ENCODE results near the gene IMMT. TPM values are rescaled to one million over a fixed set of nuclear protein-coding genes. Genes with fewer than 3 reads are reported as not detected.

IMMT gene
- total and polyA plus RNA-seq, 2 experiments from 2014 or later: 71.0 to 96.7 TPM

- H3K9me3 Mint-ChIP-seq: no peaks in the 10 kb centered on the region
Observed at GRCh38 chr2:86143926-86144685, 51.2 kb downstream of the IMMT start.

More at GRCh38 chr2:86143926-86144685, 51.2 kb downstream of the IMMT start:
- DNase-seq (ENCODE audit: low spot score) (no peak), ATAC-seq (no peak)
- H3K4me1 Mint-ChIP-seq: no peaks in the 10 kb centered on the region
- peaks cover 9% of the 10 kb centered on the region; the same call in 1 of the 2 replicates for H3F3A ChIP-seq (replicated peaks; ENCODE audit: low read depth)
- no peaks in the 10 kb centered on the region for H3K79me2 ChIP-seq (replicated peaks; ENCODE audit: insufficient read depth)
- no peaks in the 10 kb centered on the region for H3K4me1 ChIP-seq (ENCODE audit: insufficient read depth)
- no peak overlapping the region for H3K27ac Mint-ChIP-seq
- H3K27me3 Mint-ChIP-seq (ENCODE audit: insufficient read depth, low read depth, poor library complexity): peaks cover 13% of the 10 kb centered on the region
- H2AFZ ChIP-seq: no peak overlapping the region
- no peaks in the 10 kb centered on the region for H3K9me2 ChIP-seq (ENCODE audit: insufficient read depth)
- no peaks in the 10 kb centered on the region for H3K27me3 ChIP-seq (ENCODE audit: insufficient read depth)
- TF ChIP-seq POLR2AphosphoS5 (IDR thresholded peaks at IDR 0.05; ENCODE audit: low read depth): no peak
- TF ChIP-seq REST (IDR thresholded peaks at IDR 0.05; ENCODE audit: unreplicated experiment): no peak
- TF ChIP-seq CTCF (conservative IDR thresholded peaks at IDR 0.05; ENCODE audit: low read depth in 2 of 2): no peak
- no peak for TF ChIP-seq ETS1 (IDR thresholded peaks at IDR 0.05)
- TF ChIP-seq ZNF114 (CRISPR knock-in tag; IDR thresholded peaks at IDR 0.05): no peak
- TF ChIP-seq CREB1 (CRISPR knock-in tag; IDR thresholded peaks at IDR 0.05; ENCODE audit: low read depth): no peak
- TF ChIP-seq EZH2phosphoT487 (IDR thresholded peaks at IDR 0.05; ENCODE audit: unreplicated experiment): no peak
- TF ChIP-seq ZNF462 (CRISPR knock-in tag; IDR thresholded peaks at IDR 0.05): no peak
- TF ChIP-seq JUNB (IDR thresholded peaks at IDR 0.05; ENCODE audit: unreplicated experiment): no peak
- no peak for TF ChIP-seq EZH2 (IDR thresholded peaks at IDR 0.05; ENCODE audit: low read depth, unreplicated experiment)
- no peak for TF ChIP-seq STAT1 (IDR thresholded peaks at IDR 0.05; ENCODE audit: unreplicated experiment)
- no peak for TF ChIP-seq ZNF331 (CRISPR knock-in tag; IDR thresholded peaks at IDR 0.05; ENCODE audit: low read depth)
- TF ChIP-seq NANOG (IDR thresholded peaks at IDR 0.05; ENCODE audit: borderline replicate concordance): no peak
- no peak overlapping the region for H3K4me3 Mint-ChIP-seq
- H3K27ac ChIP-seq (ENCODE audit: low read depth): peak overlapping the region; percentile 50; the same call in 1 of the 2 replicates
- H3K4me3 ChIP-seq: no peak overlapping the region
- no peak overlapping the region for H3K4me2 ChIP-seq
- H3K36me3 ChIP-seq (ENCODE audit: insufficient read depth): peaks cover 43% of the 10 kb centered on the region
- peaks cover 28% of the 10 kb centered on the region for H4K20me1 ChIP-seq (replicated peaks; ENCODE audit: insufficient read depth)
- H3K36me3 Mint-ChIP-seq (ENCODE audit: low read depth): peaks cover 75% of the 10 kb centered on the region
